Osteocyte (in vitro differentiated cells): Measurements from ENCODE around the gene FAM169A. TPM values are rescaled to one million over a fixed set of nuclear protein-coding genes. Genes with fewer than 3 reads are reported as not detected.
A peak's percentile ranks its signal among the peaks of the same experiment; 100 is the strongest.

Source experiments
- DNase-seq: peaks from one replicate; pipeline ENCODE4 v3.0.0; 2021; ENCODE audit warnings: mixed read lengths; ENCODE audit not compliant: unreplicated experiment; ENCODE audit errors: extremely low spot score
- H3K27ac Mint-ChIP-seq: one replicate; pipeline ENCODE4 v1.8.0; 2021; ENCODE audit warnings: mild to moderate bottlenecking, mixed read lengths; ENCODE audit not compliant: unreplicated experiment
- H3K27me3 Mint-ChIP-seq: one replicate; pipeline ENCODE4 v1.8.0; 2021; ENCODE audit warnings: mixed read lengths; ENCODE audit not compliant: unreplicated experiment
- H3K36me3 Mint-ChIP-seq: one replicate; pipeline ENCODE4 v1.8.0; 2021; ENCODE audit warnings: mixed read lengths; ENCODE audit not compliant: unreplicated experiment
- H3K4me1 Mint-ChIP-seq: one replicate; pipeline ENCODE4 v1.8.0; 2021; ENCODE audit warnings: mixed read lengths; ENCODE audit not compliant: unreplicated experiment
- H3K4me3 Mint-ChIP-seq: one replicate; pipeline ENCODE4 v1.8.0; 2021; ENCODE audit warnings: mild to moderate bottlenecking, moderate library complexity, mixed read lengths; ENCODE audit not compliant: unreplicated experiment
- H3K9me3 Mint-ChIP-seq: one replicate; pipeline ENCODE4 v1.8.0; 2021; ENCODE audit warnings: mixed read lengths; ENCODE audit not compliant: unreplicated experiment
- total RNA-seq: library from RNA; stranded (reverse); gene quantifications from 2 replicates; pipeline ENCODE4 v1.2.1, GENCODE V29; 2021
- TF ChIP-seq, protein P1 (sequence below): fragments of 200-600 bp; sonication (generic); IDR thresholded peaks from 2 replicates; pipeline ENCODE4 v1.5.0; 2021; ENCODE audit warnings: antibody characterized with exemption, mild to moderate bottlenecking, moderate library complexity

FAM169A gene
- total RNA-seq, 1 donor from 2014 or later: 3.6 TPM

DNA sequence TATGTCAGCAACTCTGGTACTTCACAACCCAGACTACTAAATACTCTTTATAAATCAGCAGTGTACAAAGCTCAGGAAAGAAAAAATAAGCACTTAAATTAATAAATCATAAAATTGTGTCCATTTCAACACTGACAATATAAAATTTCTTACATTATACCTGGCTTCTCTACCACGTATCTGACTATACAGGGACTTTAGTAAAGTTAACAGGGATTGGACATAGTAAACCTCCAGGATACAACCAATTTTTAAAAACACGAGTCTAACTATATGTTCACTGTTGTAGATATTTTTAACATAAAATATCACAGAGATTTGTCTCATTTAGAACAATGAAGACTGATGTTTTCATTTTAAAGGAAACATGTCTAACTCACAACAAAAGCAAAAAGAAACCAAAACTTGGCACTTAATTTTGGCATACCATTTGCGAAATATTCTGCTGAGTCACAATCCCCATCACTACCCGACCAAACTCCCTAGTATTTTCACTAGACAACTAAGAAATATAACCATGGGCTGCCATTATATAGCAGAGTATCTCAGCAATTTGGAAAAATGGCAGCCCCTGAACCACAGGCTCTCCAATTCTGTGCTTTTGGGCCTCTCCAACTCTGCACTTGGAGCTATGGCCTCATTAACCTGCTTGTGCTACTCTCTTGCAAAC, 14.4 kb downstream of the FAM169A start:
- Mint-ChIP-seq H3K9me3 (peaks cover 12% of the 10 kb centered on the region), H3K27ac (peak overlapping the region; percentile 77), H3K4me3 (no peak overlapping the region), H3K27me3 (no peaks in the 10 kb centered on the region), H3K4me1 (peaks cover 11% of the 10 kb centered on the region), H3K36me3 (peaks cover 8% of the 10 kb centered on the region)
- no peak for DNase-seq
- TF ChIP-seq, protein P1, sequence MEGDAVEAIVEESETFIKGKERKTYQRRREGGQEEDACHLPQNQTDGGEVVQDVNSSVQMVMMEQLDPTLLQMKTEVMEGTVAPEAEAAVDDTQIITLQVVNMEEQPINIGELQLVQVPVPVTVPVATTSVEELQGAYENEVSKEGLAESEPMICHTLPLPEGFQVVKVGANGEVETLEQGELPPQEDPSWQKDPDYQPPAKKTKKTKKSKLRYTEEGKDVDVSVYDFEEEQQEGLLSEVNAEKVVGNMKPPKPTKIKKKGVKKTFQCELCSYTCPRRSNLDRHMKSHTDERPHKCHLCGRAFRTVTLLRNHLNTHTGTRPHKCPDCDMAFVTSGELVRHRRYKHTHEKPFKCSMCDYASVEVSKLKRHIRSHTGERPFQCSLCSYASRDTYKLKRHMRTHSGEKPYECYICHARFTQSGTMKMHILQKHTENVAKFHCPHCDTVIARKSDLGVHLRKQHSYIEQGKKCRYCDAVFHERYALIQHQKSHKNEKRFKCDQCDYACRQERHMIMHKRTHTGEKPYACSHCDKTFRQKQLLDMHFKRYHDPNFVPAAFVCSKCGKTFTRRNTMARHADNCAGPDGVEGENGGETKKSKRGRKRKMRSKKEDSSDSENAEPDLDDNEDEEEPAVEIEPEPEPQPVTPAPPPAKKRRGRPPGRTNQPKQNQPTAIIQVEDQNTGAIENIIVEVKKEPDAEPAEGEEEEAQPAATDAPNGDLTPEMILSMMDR: no peak

DNA sequence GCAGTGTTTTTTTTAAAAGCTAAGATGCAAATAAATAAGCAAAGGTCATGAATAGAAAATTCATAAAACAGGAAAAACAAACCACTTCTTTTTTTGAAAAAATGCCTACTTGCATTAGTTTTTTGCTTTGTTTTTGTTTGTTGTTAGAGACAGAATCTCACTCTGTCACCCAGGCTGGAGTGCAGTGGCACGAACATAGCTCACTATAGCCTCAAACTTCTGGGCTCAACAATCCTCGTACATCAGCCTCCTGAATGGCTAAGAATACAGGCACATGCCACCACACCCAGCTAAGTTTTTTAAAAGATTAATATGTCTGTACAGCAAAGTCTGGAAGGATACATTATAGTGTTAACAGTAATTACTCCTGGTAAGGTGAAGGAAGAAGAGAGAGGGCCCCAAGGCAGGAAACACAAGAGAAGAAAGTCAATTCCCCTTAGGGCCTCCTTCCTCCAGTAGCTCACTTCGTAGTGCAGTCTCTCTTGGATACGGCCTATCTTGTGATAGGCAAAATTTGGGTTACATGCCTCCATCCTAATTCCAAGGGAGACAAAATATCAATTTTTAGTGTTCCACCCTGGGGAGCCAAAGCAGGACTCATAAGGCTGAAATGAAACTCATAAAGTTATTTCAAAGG, 15.3 kb downstream of the FAM169A start:
- Mint-ChIP-seq H3K27me3 (no peaks in the 10 kb centered on the region), H3K27ac (no peak overlapping the region), H3K36me3 (peaks cover 5% of the 10 kb centered on the region), H3K4me3 (no peak overlapping the region), H3K4me1 (peaks cover 11% of the 10 kb centered on the region), H3K9me3 (peaks cover 6% of the 10 kb centered on the region)
- TF ChIP-seq, protein P1: no peak
- DNase-seq: no peak

DNA sequence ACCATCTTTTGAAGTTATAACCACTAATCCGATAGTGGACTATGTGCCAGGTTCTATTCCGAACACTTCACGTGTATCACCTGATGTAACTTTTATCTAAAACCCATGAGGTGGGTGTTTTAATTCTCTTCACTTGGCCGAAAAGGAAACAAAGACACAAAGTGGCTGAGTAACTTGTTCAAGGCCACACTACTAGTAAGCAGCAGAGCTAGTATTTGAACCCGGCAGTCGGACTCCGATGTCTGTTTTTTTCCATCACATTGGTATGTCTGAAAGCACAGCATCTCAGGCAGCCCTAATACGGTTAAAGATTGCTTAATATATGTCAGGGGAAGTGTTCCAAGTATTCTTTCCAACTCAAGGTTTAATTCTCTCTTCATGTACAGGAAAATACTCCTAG, 16.2 kb downstream of the FAM169A start:
- TF ChIP-seq, protein P1: no peak
- no peaks in the 10 kb centered on the region for H3K36me3 Mint-ChIP-seq
- H3K4me3 Mint-ChIP-seq: no peak overlapping the region
- no peak for DNase-seq
- H3K4me1 Mint-ChIP-seq: peaks cover 11% of the 10 kb centered on the region
- no peaks in the 10 kb centered on the region for H3K9me3 Mint-ChIP-seq
- no peak overlapping the region for H3K27ac Mint-ChIP-seq
- no peaks in the 10 kb centered on the region for H3K27me3 Mint-ChIP-seq

DNA sequence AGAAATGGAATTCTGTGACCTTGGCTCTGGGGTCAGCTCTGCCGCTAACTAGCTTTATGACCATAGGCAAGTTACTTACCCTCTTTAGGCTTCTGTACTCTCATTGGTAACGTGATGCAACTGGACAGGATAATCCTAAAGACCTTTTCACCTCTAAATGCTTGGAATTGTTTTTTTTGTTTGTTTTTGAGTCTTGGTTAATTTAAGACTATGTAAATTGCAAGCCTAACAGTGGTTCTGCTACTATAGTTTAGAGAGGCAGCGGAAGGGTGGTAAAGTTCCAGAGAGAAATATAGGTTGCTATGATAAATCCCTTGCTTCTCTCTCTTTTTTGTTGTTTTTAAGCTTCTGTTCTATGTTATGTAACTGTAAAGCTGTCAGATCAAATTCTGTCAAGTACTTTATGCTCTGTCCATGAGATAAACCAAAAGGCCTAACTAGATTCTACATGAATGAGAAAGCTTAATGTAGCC, 17.6 kb downstream of the FAM169A start:
- Mint-ChIP-seq H3K9me3 (no peaks in the 10 kb centered on the region), H3K4me1 (peaks cover 11% of the 10 kb centered on the region), H3K27me3 (no peaks in the 10 kb centered on the region), H3K27ac (no peak overlapping the region), H3K36me3 (no peaks in the 10 kb centered on the region), H3K4me3 (no peak overlapping the region)
- TF ChIP-seq, protein P1: no peak
- no peak for DNase-seq

DNA sequence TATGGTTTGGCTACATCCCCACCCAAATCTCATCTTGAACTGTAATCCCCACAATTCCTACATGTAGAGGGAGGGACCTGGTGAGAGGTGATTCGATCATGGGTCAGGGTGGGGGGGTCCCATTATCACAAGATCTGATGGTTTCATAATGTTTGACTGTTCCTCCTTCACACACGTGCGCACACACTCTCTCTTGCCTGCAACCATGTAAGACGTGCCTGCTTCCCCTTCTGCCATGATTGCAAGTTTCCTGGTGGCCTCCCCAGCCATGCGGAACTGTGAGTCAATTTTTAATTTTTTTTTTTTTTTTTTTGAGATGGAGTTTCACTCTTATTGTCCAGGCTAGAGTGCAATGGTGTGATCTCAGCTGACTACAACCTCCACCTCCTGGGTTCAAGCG, 27.0 kb downstream of the FAM169A start:
- Mint-ChIP-seq H3K36me3 (no peaks in the 10 kb centered on the region), H3K27me3 (no peaks in the 10 kb centered on the region), H3K9me3 (no peaks in the 10 kb centered on the region), H3K4me3 (no peak overlapping the region), H3K27ac (no peak overlapping the region), H3K4me1 (no peaks in the 10 kb centered on the region)
- TF ChIP-seq, protein P1: no peak
- no peak for DNase-seq
